Measurements from ENCODE around the gene HSD3B2.

DNA sequence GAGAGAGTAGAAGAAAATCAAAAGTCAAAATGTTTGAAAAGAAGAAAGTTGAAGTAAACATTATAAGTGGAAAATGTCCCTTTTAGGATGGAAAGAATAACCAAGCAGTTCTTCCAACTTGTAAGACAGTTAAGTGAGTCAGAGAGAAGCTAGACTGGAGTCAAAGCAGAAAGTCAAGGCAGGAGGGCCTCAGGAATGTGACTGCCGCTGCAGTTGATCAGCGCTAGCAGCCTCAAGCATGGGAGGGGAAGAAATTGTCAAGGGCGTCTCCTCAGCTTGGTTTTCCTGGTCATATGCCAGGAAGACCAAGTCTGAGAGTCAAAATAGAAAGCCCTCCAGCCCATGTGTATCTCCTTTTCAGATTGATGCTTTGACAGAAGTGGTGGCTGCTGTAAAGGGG lies 23.2 kb upstream of the HSD3B2 start:
- TF ChIP-seq EZH2 (IDR thresholded peaks at IDR 0.05; ENCODE audit: borderline replicate concordance, low read depth, low read length, poor library complexity, severe bottlenecking), result no peak
- TF ChIP-seq, protein P1, sequence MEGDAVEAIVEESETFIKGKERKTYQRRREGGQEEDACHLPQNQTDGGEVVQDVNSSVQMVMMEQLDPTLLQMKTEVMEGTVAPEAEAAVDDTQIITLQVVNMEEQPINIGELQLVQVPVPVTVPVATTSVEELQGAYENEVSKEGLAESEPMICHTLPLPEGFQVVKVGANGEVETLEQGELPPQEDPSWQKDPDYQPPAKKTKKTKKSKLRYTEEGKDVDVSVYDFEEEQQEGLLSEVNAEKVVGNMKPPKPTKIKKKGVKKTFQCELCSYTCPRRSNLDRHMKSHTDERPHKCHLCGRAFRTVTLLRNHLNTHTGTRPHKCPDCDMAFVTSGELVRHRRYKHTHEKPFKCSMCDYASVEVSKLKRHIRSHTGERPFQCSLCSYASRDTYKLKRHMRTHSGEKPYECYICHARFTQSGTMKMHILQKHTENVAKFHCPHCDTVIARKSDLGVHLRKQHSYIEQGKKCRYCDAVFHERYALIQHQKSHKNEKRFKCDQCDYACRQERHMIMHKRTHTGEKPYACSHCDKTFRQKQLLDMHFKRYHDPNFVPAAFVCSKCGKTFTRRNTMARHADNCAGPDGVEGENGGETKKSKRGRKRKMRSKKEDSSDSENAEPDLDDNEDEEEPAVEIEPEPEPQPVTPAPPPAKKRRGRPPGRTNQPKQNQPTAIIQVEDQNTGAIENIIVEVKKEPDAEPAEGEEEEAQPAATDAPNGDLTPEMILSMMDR (conservative IDR thresholded peaks at IDR 0.05; ENCODE audit: low read depth, low read length), result no peak
